Measurements from ENCODE around the gene ZNF689. TPM values are rescaled to one million over a fixed set of nuclear protein-coding genes. Genes with fewer than 3 reads are reported as not detected.
"Not testable (repeated sequence)": the region's sequence is repeated elsewhere in the genome, so short reads cannot be mapped to it uniquely, and the experiment has no call there.

The ZNF689 gene
- total RNA-seq, 1 experiment from 2014 or later, result 21.1 TPM

DNA sequence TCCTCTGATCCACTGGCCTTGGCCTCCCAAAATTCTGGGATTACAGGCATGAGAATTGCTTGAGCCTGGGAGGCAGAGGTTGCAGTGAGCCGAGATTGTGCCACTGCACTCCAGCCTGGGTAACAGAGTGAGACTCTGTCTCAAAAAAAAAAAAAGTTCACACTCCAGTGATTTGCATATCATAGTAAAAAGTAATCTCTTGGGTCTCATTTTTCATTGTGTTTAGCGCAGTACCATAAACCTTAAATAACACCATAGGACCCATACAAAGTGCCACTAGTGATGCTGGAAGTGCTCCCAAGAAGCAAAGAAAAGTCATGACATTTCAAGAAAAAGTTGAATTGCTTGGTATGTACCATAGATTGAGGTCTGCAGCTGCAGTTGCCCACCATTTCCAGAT is 20.6 kb downstream of the ZNF689 start:
- not testable (repeated sequence) for H3K9me3 ChIP-seq (ENCODE audit: control insufficient read depth, low read depth, low read length); H3K18ac ChIP-seq (ENCODE audit: insufficient read length, low read depth, low read length); H2BK5ac ChIP-seq (ENCODE audit: insufficient read length, low read length); H3K23ac ChIP-seq (ENCODE audit: insufficient read length, low read depth, low read length); H3K4ac ChIP-seq (ENCODE audit: low read depth, low read length); H2BK20ac ChIP-seq (ENCODE audit: low read depth, low read length, poor library complexity, severe bottlenecking); DNase-seq; H2BK15ac ChIP-seq (ENCODE audit: low read depth, low read length); H3K27me3 Mint-ChIP-seq (ENCODE audit: low read depth); H3K27ac ChIP-seq (ENCODE audit: insufficient read length, low read depth, low read length); H2BK120ac ChIP-seq (ENCODE audit: low read depth, low read length, poor library complexity, severe bottlenecking); H3K4me2 ChIP-seq (ENCODE audit: insufficient read depth, insufficient read length, low read length); H2AK5ac ChIP-seq (ENCODE audit: insufficient read length, low read length); H3K14ac ChIP-seq (ENCODE audit: insufficient read depth, low read length); H4K91ac ChIP-seq (ENCODE audit: insufficient read length, low read depth, low read length); H3K4me3 Mint-ChIP-seq; H4K5ac ChIP-seq (ENCODE audit: insufficient read length, low read depth, low read length); H2AFZ ChIP-seq (ENCODE audit: low read length); H2BK12ac ChIP-seq (ENCODE audit: insufficient read length, low read depth, low read length); H3K4me1 Mint-ChIP-seq; H3K4me1 ChIP-seq (ENCODE audit: insufficient read depth, low read length); H4K20me1 ChIP-seq (ENCODE audit: control insufficient read depth, insufficient read depth, insufficient read length); H3K79me1 ChIP-seq (ENCODE audit: insufficient read depth, low read depth, low read length, poor library complexity, severe bottlenecking); H3K27me3 ChIP-seq (ENCODE audit: insufficient read depth, low read length); H3K23me2 ChIP-seq (ENCODE audit: insufficient read length, low read depth, low read length, poor library complexity, severe bottlenecking); H3K56ac ChIP-seq (ENCODE audit: insufficient read length, low read depth, low read length); H3K9ac ChIP-seq (ENCODE audit: extremely low read depth, insufficient read length, low read length); H3K27ac Mint-ChIP-seq; H3T11ph ChIP-seq (ENCODE audit: low read length); H3K79me2 ChIP-seq (ENCODE audit: insufficient read depth, low read length); H3K9me3 Mint-ChIP-seq; H4K8ac ChIP-seq (replicated peaks; ENCODE audit: insufficient read length, low read depth, low read length)
- H3K36me3 Mint-ChIP-seq (ENCODE audit: insufficient read depth in 1 of 3, low read depth in 3 of 3), result peaks cover 8 to 24% (median 15%) of the 10 kb centered on the region in 3 experiments; a peak in 6 of 7 replicates
- no CpG with 5 or more reads among the region's 2 CpGs for WGBS (ENCODE audit: extremely low coverage, insufficient read length, low lambda C conversion rate)

All from H9 (cell line).